Stimulated activated CD8-positive, alpha-beta memory T cell treated with anti-CD3 and anti-CD28 coated beads, Interleukin-12 subunit alpha, Interleukin-12 subunit beta, amount 100 ng/mL, for 24 hours (primary cell): ENCODE measurements around the gene PFKFB3.
A peak's percentile ranks its signal among the peaks of the same experiment; 100 is the strongest.
"Not testable (repeated sequence)": the region's sequence is repeated elsewhere in the genome, so short reads cannot be mapped to it uniquely, and the experiment has no call there.

Source experiments
- DNase-seq: peaks from one replicate; pipeline ENCODE4 v3.0.0-alpha.2; 2020; ENCODE audit errors: extremely low read depth

PFKFB3 gene

GRCh38 chr10:6236349-6237198 lies 33.8 kb downstream of the PFKFB3 start:
- DNase-seq = no peak

- DNase-seq = no peak
These were observed 34.4 kb downstream of the PFKFB3 start for GRCh38 chr10:6237199-6237530.

- DNase-seq = not testable (repeated sequence)
These were observed 36.0 kb downstream of the PFKFB3 start for GRCh38 chr10:6238587-6239212.

GRCh38 chr10:6239213-6239991 lies 36.7 kb downstream of the PFKFB3 start:
- DNase-seq = peak; percentile 32

GRCh38 chr10:6240254-6240653 lies 37.5 kb downstream of the PFKFB3 start:
- DNase-seq = no peak

- no peak for DNase-seq
These were observed 39.4 kb downstream of the PFKFB3 start for GRCh38 chr10:6242089-6242488.

GRCh38 chr10:6244510-6244909 lies 41.8 kb downstream of the PFKFB3 start:
- DNase-seq = no peak

DNA sequence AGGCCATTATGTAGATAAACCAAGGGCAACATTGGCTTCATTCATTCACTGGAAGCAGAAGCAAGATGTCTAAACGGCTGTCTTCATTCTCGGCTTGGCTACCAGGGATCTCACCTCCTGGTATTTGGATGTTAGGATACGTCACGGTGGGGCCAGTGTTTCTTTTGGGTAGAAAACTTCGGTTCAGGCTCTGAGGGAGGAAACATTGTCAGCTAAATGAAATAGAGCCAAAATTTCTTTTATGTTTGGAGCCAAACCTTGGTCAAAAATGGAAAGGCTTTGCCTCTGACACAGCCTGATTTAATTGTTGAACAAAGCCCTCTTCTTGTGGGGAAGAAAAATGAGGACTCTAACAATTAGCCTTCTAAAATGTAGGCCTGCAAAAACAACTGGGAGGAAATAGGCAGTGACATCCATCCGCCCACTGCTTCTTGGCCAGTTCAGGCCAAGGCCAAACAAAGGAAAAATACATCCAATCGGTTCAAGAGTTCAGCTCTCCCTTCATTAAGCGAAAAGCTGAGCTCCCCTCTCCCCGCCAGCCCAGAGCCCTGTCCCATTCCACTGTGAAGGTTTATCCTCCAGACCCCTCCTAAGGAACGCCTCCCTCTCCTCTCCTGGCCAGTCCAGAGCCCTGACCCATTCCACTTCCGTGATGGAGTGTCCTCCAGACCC lies 44.4 kb downstream of the PFKFB3 start:
- DNase-seq = no peak

DNA sequence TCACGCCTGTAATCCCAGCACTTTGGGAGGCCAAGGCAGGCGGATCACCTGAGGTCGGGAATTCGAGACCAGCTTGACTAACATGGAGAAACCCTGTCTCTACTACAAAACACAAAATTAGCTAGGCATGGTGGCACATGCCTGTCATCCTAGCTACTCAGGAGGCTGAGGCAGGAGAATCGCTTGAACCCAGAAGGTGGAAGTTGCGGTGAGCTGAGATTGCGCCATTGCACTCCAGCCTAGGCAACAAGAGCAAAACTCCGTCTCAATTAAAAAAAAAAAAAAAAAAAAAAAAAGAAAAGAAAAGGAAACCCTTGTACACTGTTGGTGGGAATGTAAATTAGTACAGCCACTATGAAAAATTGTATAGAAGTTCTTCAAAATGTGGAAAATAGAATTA lies 46.2 kb downstream of the PFKFB3 start:
- DNase-seq = not testable (repeated sequence)

GRCh38 chr10:6249698-6250097 lies 47.0 kb downstream of the PFKFB3 start:
- DNase-seq = no peak

DNA sequence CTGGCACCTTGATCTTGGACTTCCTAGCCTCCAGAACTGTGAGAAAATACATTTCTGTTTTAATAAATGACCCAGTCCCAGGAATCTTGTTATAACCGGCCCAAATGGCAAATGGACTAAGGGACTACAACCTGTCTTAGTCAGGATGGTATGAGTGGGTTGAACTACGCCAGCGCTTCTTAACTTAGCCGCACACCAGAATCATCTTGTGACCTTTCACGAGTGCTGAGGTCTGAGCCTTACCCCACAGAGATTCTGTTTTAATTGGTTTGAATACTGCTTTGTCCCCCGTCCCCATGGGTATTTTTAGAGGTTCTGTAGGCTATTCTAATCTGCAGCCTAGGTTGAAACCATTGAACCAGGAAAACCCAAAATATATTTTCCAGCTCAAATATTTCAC lies 48.0 kb downstream of the PFKFB3 start:
- no peak for DNase-seq

GRCh38 chr10:6254201-6254600 lies 51.5 kb downstream of the PFKFB3 start:
- no peak for DNase-seq

- no peak for DNase-seq
These were observed 52.9 kb downstream of the PFKFB3 start for GRCh38 chr10:6255548-6256061.

DNA sequence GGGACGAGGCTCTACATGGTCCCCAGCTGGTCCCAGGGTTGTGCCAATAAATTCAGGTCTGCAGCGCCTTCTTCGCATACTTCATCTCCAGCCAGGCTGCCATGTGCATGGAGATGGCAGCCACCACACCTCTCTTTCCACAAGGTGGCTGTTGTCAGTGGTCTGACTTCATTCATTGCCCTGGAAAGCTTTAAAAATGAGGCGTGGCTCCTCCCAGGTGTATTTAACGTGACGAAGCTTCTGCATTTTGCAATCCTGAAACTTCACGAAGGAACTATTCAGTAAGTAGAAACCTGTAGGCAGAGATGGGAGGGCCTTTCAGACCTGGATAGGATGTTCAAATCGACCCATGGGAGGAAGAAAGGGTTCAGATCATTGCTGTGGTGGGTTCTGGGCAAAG lies 53.7 kb downstream of the PFKFB3 start:
- DNase-seq = no peak

GRCh38 chr10:6259153-6259552 lies 56.4 kb downstream of the PFKFB3 start:
- no peak for DNase-seq

DNA sequence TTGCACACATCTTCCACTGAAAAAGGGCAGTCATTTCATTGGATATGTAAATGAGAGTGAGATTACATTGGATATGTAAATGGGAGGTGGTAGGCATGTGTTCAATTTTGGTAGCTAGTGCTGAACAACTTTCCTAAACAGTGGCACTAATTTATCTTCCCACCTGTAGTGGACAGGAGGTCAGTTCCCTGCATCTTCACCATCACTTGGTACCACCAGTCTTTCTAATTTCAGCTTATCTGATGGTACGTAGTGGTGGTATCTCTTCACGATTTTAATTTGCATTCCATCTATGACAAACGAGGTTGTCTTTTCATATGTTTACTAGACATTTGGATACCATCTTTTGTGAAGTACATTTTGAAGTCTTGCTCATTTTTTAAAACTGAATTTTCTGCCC lies 58.1 kb downstream of the PFKFB3 start:
- DNase-seq = no peak

DNA sequence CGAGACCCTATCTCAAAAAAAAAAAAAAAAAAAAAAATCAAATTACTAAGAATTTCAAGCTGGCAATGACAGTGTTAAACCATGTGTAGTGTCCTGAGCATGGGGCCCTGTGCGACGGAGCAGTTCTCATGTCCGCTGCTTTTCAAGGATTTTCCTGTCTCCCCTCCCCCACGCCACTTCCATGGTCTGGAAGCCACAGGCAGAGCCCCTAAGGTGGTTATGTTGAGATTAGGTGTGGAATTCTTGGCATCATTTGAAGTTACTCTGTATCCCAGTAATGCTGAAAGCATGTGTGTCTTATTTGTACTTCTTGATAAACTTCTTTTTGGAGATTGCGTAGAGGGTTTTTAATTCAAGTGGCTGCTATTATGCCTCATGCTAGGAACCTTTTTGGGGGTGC lies 65.2 kb downstream of the PFKFB3 start:
- no peak for DNase-seq

GRCh38 chr10:6269432-6269831 lies 66.7 kb downstream of the PFKFB3 start:
- no peak for DNase-seq

GRCh38 chr10:6269953-6270867 lies 67.5 kb downstream of the PFKFB3 start:
- DNase-seq = peak; percentile 36

GRCh38 chr10:6270951-6271350 lies 68.2 kb downstream of the PFKFB3 start:
- no peak for DNase-seq

DNA sequence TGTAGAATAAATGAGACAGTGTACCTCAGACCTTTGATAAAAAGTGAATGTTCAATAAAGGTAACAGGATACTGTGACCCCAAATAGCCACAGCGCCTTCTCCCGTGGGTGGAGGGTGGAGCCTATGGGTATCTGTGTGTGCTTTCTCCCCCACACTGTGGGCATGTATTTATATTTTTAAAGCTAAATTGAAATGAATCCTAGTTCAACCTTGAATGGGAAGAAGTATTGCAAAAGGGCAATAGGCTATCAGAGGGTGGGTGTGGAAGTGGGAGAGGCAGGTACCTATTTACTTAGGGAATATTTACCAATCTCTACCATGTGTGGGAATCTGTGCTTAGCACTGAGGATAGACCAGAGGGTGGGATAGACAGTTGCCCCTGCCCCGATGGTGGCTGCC lies 68.9 kb downstream of the PFKFB3 start:
- no peak for DNase-seq
